RWPE1 (cell line): Measurements from ENCODE around the gene DMD.

Source experiments
- CTCF ChIA-PET: fragments of 350-600 bp; sonication (Branson Sonifier 250); formaldehyde crosslinking; extraction: SDS; loops from one replicate; lab custom pipeline; 2021; lab: Yijun Ruan, JAX
- POLR2A ChIA-PET: fragments of 400-600 bp; formaldehyde crosslinking; extraction: SDS; loops from one replicate; lab custom pipeline; 2020; ENCODE audit warnings: antibody characterized with exemption; ENCODE audit not compliant: low non-redundant PET; lab: Yijun Ruan, JAX
- DNase-seq: peaks from one replicate; pipeline ENCODE4 v3.0.0; 2012; ENCODE audit warnings: low spot score
- H3K27ac ChIP-seq: fragments of 450-650 bp; 2 replicates; pipeline ENCODE4 v1.5.1; 2017
- TF ChIP-seq, protein P1 (sequence below): fragments of 450-650 bp; conservative IDR thresholded peaks from 2 replicates; pipeline ENCODE4 v1.5.1; 2017; ENCODE audit warnings: low read depth, mild to moderate bottlenecking

The DMD gene

GRCh38 chrX:31545191-31545590 is 1666.2 kb downstream of the DMD start:
- CTCF ChIA-PET: no interaction called here
- no peak overlapping the region for H3K27ac ChIP-seq
- TF ChIP-seq, protein P1, sequence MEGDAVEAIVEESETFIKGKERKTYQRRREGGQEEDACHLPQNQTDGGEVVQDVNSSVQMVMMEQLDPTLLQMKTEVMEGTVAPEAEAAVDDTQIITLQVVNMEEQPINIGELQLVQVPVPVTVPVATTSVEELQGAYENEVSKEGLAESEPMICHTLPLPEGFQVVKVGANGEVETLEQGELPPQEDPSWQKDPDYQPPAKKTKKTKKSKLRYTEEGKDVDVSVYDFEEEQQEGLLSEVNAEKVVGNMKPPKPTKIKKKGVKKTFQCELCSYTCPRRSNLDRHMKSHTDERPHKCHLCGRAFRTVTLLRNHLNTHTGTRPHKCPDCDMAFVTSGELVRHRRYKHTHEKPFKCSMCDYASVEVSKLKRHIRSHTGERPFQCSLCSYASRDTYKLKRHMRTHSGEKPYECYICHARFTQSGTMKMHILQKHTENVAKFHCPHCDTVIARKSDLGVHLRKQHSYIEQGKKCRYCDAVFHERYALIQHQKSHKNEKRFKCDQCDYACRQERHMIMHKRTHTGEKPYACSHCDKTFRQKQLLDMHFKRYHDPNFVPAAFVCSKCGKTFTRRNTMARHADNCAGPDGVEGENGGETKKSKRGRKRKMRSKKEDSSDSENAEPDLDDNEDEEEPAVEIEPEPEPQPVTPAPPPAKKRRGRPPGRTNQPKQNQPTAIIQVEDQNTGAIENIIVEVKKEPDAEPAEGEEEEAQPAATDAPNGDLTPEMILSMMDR: no peak
- DNase-seq: no peak
- POLR2A ChIA-PET: no interaction called here

DNA sequence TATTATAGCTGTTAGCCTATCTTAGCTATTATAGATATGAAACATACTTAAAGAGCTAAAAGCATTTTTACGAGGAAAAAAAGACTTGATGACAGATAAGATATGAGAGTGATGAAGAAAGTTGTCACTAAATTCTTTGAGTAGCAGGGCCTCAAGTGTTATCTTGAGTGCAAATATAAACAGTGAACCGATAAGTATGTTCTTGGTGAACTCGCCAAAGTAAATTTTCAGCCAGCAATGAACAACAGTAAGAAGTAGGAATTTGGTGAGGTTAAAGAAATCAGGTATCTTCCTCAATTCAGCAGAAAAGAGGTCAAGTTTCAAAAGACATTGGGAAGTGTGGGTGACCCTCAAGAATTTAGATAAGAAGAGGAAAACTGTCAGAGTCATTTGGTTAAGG is 1667.7 kb downstream of the DMD start:
- ChIA-PET CTCF (no interaction called here), POLR2A (no interaction called here)
- DNase-seq: no peak
- H3K27ac ChIP-seq: no peak overlapping the region
- TF ChIP-seq, protein P1: no peak

GRCh38 chrX:31542566-31542965 is 1668.8 kb downstream of the DMD start:
- no peak for DNase-seq
- H3K27ac ChIP-seq: no peak overlapping the region
- ChIA-PET CTCF (interaction anchor here (0.5 kb wide), 1 partner anchor 113 kb away, joined by 3 read pairs; no protein-coding TSS in a partner anchor), POLR2A (no interaction called here)
- TF ChIP-seq, protein P1: no peak

- H3K27ac ChIP-seq: no peak overlapping the region
- no peak for DNase-seq
- CTCF ChIA-PET: interaction anchor here (0.7 kb wide), 1 partner anchor 102 kb away, joined by 3 read pairs; no protein-coding TSS in a partner anchor
- TF ChIP-seq, protein P1: no peak
- POLR2A ChIA-PET: no interaction called here
Observed at GRCh38 chrX:31540313-31540712, 1671.0 kb downstream of the DMD start.

DNA sequence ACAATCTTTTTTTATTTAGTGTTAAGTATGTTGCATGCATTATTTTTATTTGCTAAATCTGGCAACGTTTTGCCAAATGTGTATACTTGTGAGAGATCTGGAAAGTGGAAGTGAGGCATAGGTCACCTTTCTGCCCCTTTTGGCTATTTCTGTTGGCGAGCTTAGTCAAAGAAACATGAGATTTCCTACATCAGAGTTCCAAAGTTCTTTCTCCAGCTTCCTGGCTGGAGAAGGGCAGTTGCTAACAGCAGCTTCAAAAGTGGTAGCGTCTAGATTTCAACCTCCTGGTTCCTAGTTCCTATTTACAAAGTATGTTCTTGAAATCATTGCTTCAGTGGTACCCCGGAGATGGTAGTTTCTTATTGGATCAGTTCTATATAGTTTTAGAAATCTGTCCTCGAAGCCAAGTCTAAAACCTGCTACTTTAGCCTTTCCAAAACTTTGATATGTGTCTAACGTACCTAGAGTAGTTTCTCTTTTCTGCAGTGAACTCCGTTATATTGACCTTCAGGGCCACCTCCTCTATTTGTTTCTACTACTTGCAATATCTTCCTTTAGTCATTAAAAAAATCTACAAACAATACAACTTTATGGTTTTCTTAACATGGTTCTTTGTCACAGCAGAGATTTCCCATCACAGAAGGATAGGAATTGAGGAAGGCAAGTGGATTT is 1683.8 kb downstream of the DMD start:
- no peak for DNase-seq
- TF ChIP-seq, protein P1: no peak
- CTCF ChIA-PET: no interaction called here
- POLR2A ChIA-PET: no interaction called here
- H3K27ac ChIP-seq: no peak overlapping the region

DNA sequence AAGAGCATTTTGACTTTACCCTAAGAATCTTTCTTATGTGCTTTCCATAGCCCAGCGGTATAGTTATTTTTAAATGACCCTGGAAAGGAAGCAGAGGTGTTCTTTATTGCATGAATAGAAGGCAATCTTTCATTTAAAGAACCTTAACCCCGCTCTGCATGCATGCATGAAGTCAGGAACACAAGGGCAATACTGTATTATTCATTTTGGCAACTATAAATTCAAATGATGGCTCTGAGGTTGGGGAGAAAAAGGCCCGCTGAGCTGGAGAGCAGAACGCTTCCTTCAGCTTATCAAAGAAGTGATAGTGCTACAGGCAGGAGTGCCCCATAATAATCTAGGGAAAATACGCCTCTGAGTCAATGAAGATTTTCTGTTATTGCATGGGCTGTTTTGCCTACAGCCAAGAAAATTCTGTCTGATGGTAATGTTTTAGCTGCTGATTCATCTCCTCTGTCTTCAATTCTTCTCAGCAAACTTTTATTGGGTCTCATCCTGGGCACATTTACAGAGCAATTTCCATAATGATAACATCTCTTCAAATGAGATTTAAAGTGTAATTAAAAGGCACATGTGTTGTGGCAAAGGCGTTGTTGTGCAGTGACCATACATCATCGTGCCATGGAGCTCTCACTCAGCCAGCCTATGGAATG is 1687.3 kb downstream of the DMD start:
- ChIA-PET POLR2A (no interaction called here), CTCF (no interaction called here)
- no peak overlapping the region for H3K27ac ChIP-seq
- no peak for DNase-seq
- TF ChIP-seq, protein P1: no peak
